Neural crest cell (in vitro differentiated cells): ENCODE results near the gene CBX5. TPM values are rescaled to one million over a fixed set of nuclear protein-coding genes. Genes with fewer than 3 reads are reported as not detected.

Source experiments
- DNase-seq: peaks from one replicate; pipeline ENCODE4 v3.0.0; 2021; ENCODE audit warnings: low read depth, mixed read lengths, low spot score
- H3K27ac Mint-ChIP-seq: one replicate; pipeline ENCODE4 v1.8.0; 2021; ENCODE audit warnings: mild to moderate bottlenecking, mixed read lengths; ENCODE audit not compliant: unreplicated experiment
- H3K27me3 Mint-ChIP-seq: 2 replicates; pipeline ENCODE4 v1.8.0; 2021; ENCODE audit warnings: low read depth, mild to moderate bottlenecking, mixed read lengths
- H3K36me3 Mint-ChIP-seq: 2 replicates; pipeline ENCODE4 v1.8.0; 2021; ENCODE audit warnings: low read depth, mild to moderate bottlenecking, mixed read lengths
- H3K4me1 Mint-ChIP-seq: 2 replicates; pipeline ENCODE4 v1.8.0; 2021; ENCODE audit warnings: mixed read lengths
- H3K4me3 Mint-ChIP-seq: one replicate; pipeline ENCODE4 v1.8.0; 2021; ENCODE audit warnings: mild to moderate bottlenecking, mixed read lengths
- H3K9me3 Mint-ChIP-seq: 2 replicates; pipeline ENCODE4 v1.8.0; 2021; ENCODE audit warnings: mixed read lengths
- CTCF ChIP-seq: fragments of 200-600 bp; sonication (generic); conservative IDR thresholded peaks from 2 replicates; pipeline ENCODE4 v1.5.0; 2021; ENCODE audit warnings: antibody characterized with exemption, mild to moderate bottlenecking
- total RNA-seq: library from RNA; stranded (reverse); gene quantifications from 2 replicates; pipeline ENCODE4 v1.2.1, GENCODE V29; 2021

CBX5 gene
- total RNA-seq, 1 donor from 2014 or later: 369 TPM

DNA sequence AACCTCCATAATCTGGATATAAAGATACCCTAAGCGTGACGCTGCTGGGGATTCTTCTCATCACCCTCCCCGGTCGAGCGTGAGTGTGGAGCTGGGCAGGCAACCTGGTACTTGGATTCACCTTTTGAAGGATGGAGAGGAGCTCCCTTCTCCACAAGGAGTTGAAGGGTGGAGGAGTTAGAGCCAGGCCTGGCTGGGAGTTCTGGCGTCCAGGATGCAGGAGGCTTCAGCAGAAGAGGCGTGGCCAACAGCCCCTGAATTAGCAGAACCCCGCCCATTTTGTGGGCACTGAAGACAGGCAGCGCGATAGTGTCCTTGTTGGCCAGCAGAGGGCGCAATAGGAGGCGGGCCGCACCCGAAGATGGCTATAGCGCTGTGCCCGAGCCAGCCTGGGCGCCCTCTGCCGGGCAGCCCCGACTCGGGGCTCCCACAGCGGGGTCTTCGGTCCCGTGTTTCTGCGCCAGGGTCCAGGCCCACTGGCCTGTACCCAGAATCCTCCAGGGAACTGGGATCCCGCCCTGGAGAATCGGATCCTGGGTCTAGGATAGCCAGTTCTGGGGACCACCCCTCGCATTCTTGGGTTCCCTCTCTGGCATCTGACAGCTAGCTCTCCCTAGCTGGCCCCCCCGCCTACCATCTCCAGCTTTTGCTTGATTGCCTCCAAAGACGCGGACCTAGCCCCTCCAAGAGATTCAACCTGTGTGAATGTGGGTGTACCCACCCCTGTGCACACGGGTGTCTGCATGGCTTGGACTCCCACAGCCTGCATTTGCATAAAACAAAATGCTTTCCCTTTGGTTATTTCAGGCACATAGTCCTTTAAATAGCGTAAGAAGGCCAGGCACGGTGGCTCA lies 65.1 kb downstream of the CBX5 start:
- Mint-ChIP-seq H3K4me1 (peaks cover 26% of the 10 kb centered on the region), H3K27me3 (peaks cover 79% of the 10 kb centered on the region), H3K9me3 (no peaks in the 10 kb centered on the region), H3K4me3 (no peak overlapping the region), H3K36me3 (no peaks in the 10 kb centered on the region), H3K27ac (no peak overlapping the region)
- peak; percentile 97 for DNase-seq
- peak; percentile 98 for TF ChIP-seq CTCF

DNA sequence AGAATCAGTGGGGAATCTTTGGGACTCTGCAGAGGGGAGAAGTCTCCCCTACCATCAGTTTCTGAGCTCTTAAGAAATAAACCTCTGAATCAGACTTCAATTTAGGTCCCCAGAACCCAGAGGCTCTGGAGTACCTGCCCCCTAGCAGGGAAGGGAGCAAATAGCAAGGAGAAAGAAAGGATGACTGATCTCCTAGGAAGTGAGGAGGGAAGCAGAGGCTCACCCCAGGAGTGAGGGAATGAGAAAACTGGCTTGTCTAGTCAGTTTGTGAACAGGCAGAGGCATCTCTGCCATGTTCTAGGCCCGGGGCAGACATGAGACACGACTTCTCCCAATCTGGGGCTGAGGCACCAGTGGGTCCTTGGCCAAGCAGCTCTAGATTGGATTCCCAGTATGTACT lies 66.8 kb downstream of the CBX5 start:
- Mint-ChIP-seq H3K4me3 (no peak overlapping the region), H3K36me3 (no peaks in the 10 kb centered on the region), H3K4me1 (peaks cover 21% of the 10 kb centered on the region), H3K9me3 (no peaks in the 10 kb centered on the region), H3K27ac (no peak overlapping the region), H3K27me3 (peaks cover 83% of the 10 kb centered on the region)
- no peak for TF ChIP-seq CTCF
- no peak for DNase-seq

GRCh38 chr12:54211920-54212319 lies 68.0 kb downstream of the CBX5 start:
- H3K9me3 Mint-ChIP-seq: no peaks in the 10 kb centered on the region
- no peak for DNase-seq
- H3K4me1 Mint-ChIP-seq: peaks cover 13% of the 10 kb centered on the region
- H3K4me3 Mint-ChIP-seq: no peak overlapping the region
- H3K27me3 Mint-ChIP-seq: peaks cover 85% of the 10 kb centered on the region
- H3K36me3 Mint-ChIP-seq: no peaks in the 10 kb centered on the region
- H3K27ac Mint-ChIP-seq: no peak overlapping the region
- no peak for TF ChIP-seq CTCF

- peaks cover 6% of the 10 kb centered on the region for H3K4me1 Mint-ChIP-seq
- no peak overlapping the region for H3K27ac Mint-ChIP-seq
- H3K4me3 Mint-ChIP-seq: no peak overlapping the region
- no peaks in the 10 kb centered on the region for H3K36me3 Mint-ChIP-seq
- peaks cover 85% of the 10 kb centered on the region for H3K27me3 Mint-ChIP-seq
- no peak for DNase-seq
- H3K9me3 Mint-ChIP-seq: no peaks in the 10 kb centered on the region
- TF ChIP-seq CTCF: no peak
Measured at GRCh38 chr12:54210400-54210790, 69.5 kb downstream of the CBX5 start.

- Mint-ChIP-seq H3K27me3 (peaks cover 89% of the 10 kb centered on the region), H3K4me3 (no peak overlapping the region), H3K27ac (no peak overlapping the region), H3K9me3 (no peaks in the 10 kb centered on the region), H3K4me1 (peaks cover 6% of the 10 kb centered on the region), H3K36me3 (no peaks in the 10 kb centered on the region)
- TF ChIP-seq CTCF: no peak
- no peak for DNase-seq
Measured at GRCh38 chr12:54208591-54208990, 71.3 kb downstream of the CBX5 start.
